SK-N-SH (cell line): Measurements from ENCODE around the gene LRRC42. TPM values are rescaled to one million over a fixed set of nuclear protein-coding genes. Genes with fewer than 3 reads are reported as not detected.
A peak's percentile ranks its signal among the peaks of the same experiment; 100 is the strongest.

Experiments used
- CTCF ChIA-PET: fragments of 300-600, 350-600 bp; formaldehyde crosslinking; extraction: SDS; loops from one replicate; lab custom pipeline; 2021; lab: Yijun Ruan, JAX
- POLR2A ChIA-PET: fragments of 350-600 bp; sonication (Branson Sonifier 250); formaldehyde crosslinking; extraction: SDS; loops from one replicate; lab custom pipeline; 2020; ENCODE audit warnings: antibody characterized with exemption, inconsistent platforms; lab: Yijun Ruan, JAX
- DNase-seq: peaks from one replicate; pipeline ENCODE4 v3.0.0; 2012
- H2AFZ ChIP-seq: fragments of 200-600 bp; sonication (generic); 2 replicates; pipeline ENCODE4 v1.8.1; 2016; ENCODE audit warnings: antibody characterized with exemption, mild to moderate bottlenecking, low read depth
- H3F3A ChIP-seq: fragments of 200-600 bp; sonication (generic); replicated peaks from 2 replicates; pipeline ENCODE3; 2016; ENCODE audit warnings: antibody characterized with exemption, mild to moderate bottlenecking; ENCODE audit not compliant: insufficient read depth
- H3K27ac ChIP-seq, 2 experiments: fragments of 200-500 bp in 1 of 2; fragments of 200-600 bp in 1 of 2; sonication (Bioruptor generic) in 1 of 2; sonication (generic), shearing (Covaris generic) in 1 of 2; 2 replicates each; pipeline versions ENCODE4 v1.5.1 to v1.6.1; 2014 to 2016; ENCODE audit warnings: low read depth in 2 of 2, inconsistent platforms in 1 of 2, low read length in 1 of 2, mild to moderate bottlenecking in 1 of 2, mixed read lengths in 1 of 2
- H3K27me3 ChIP-seq: fragments of 200-600 bp; sonication (generic), shearing (Covaris generic); 2 replicates; pipeline ENCODE4 v1.6.1; 2016; ENCODE audit warnings: mixed run types; ENCODE audit not compliant: insufficient read depth
- H3K36me3 ChIP-seq, 2 experiments: fragments of 200-500 bp in 1 of 2; fragments of 200-600 bp in 1 of 2; sonication (Bioruptor generic) in 1 of 2; sonication (generic) in 1 of 2; replicated peaks in 1 of 2; 2 replicates each; pipeline versions ENCODE3 to v1.5.1; 2014 to 2016; ENCODE audit warnings: low read length in 1 of 2, mild to moderate bottlenecking in 1 of 2; ENCODE audit not compliant: insufficient read depth in 2 of 2, control insufficient read depth in 1 of 2
- H3K4me1 ChIP-seq, 2 experiments: fragments of 200-500 bp in 1 of 2; fragments of 200-600 bp in 1 of 2; sonication (Bioruptor generic) in 1 of 2; sonication (generic), shearing (Covaris generic) in 1 of 2; 2 replicates each; pipeline versions ENCODE4 v1.5.1 to v1.6.1; 2014 to 2016; ENCODE audit warnings: low read depth in 1 of 2, low read length in 1 of 2, mixed run types in 1 of 2; ENCODE audit not compliant: insufficient read depth in 2 of 2, control insufficient read depth in 1 of 2
- H3K4me2 ChIP-seq: fragments of 200-600 bp; sonication (generic), shearing (Covaris generic); 2 replicates; pipeline ENCODE4 v1.6.1; 2017; ENCODE audit warnings: mixed run types
- H3K4me3 ChIP-seq, 2 experiments: fragments of 200-500 bp in 1 of 2; fragments of 200-600 bp in 1 of 2; sonication (Bioruptor generic) in 1 of 2; sonication (generic), shearing (Covaris generic) in 1 of 2; 2 replicates each; pipeline versions ENCODE4 v1.5.1 to v1.8.1; 2014 to 2016; ENCODE audit warnings: low read depth in 2 of 2, inconsistent platforms in 1 of 2, low read length in 1 of 2, mild to moderate bottlenecking in 1 of 2, mixed read lengths in 1 of 2, moderate library complexity in 1 of 2
- H3K79me2 ChIP-seq: fragments of 200-600 bp; sonication (generic); 2 replicates; pipeline ENCODE4 v1.8.1; 2017; ENCODE audit warnings: mild to moderate bottlenecking; ENCODE audit not compliant: insufficient read depth
- H3K9ac ChIP-seq: fragments of 200-600 bp; sonication (generic); 2 replicates; pipeline ENCODE4 v1.6.1; 2017; ENCODE audit warnings: mixed run types
- H3K9me2 ChIP-seq: fragments of 200-600 bp; sonication (generic); 2 replicates; pipeline ENCODE4 v1.6.1; 2017; ENCODE audit warnings: mixed run types
- H3K9me3 ChIP-seq: fragments of 200-600 bp; sonication (generic); 2 replicates; pipeline ENCODE4 v1.6.1; 2017; ENCODE audit warnings: mixed run types, mild to moderate bottlenecking, moderate library complexity
- H4K20me1 ChIP-seq: fragments of 200-600 bp; sonication (generic); 2 replicates; pipeline ENCODE4 v1.6.1; 2017; ENCODE audit warnings: mild to moderate bottlenecking, mixed run types; ENCODE audit not compliant: insufficient read depth
- ELF1 ChIP-seq: IDR thresholded peaks from 2 replicates; pipeline ENCODE4 v1.4.0; 2012
- EP300 ChIP-seq, 2 experiments: IDR thresholded peaks; 2 replicates each; pipeline versions ENCODE4 v1.4.0 to v1.6.1; 2012; ENCODE audit warnings: borderline replicate concordance in 1 of 2, low read depth in 1 of 2, low read length in 1 of 2
- FOSL2 ChIP-seq: IDR thresholded peaks from 2 replicates; pipeline ENCODE4 v1.4.0; 2012; ENCODE audit warnings: low read depth, mild to moderate bottlenecking, moderate library complexity, borderline replicate concordance
- FOXJ3 ChIP-seq: sonication (generic); formaldehyde crosslinking; IDR thresholded peaks from 2 replicates; pipeline ENCODE4 v1.5.1; 2020; ENCODE audit warnings: mild to moderate bottlenecking, missing genetic modification reagents
- GABPA ChIP-seq: IDR thresholded peaks from 2 replicates; pipeline ENCODE4 v1.4.0; 2012; ENCODE audit warnings: low read depth, mild to moderate bottlenecking
- NFIC ChIP-seq: IDR thresholded peaks from 2 replicates; pipeline ENCODE4 v1.4.0; 2012; ENCODE audit warnings: borderline replicate concordance
- RCOR1 ChIP-seq: fragments of 150-350 bp; IDR thresholded peaks from 2 replicates; pipeline ENCODE4 v1.6.1; 2017; ENCODE audit warnings: antibody characterized with exemption, low read length
- RXRA ChIP-seq: IDR thresholded peaks from 2 replicates; pipeline ENCODE4 v1.4.0; 2012; ENCODE audit warnings: low read depth, mild to moderate bottlenecking, borderline replicate concordance
- SIN3A ChIP-seq: IDR thresholded peaks from 2 replicates; pipeline ENCODE4 v1.6.1; 2012; ENCODE audit warnings: low read depth, mild to moderate bottlenecking, low read length, moderate library complexity, borderline replicate concordance
- SMC3 ChIP-seq: IDR thresholded peaks from 2 replicates; pipeline ENCODE4 v1.6.1; 2012; ENCODE audit warnings: low read depth, low read length, improper control_type of control experiment
- WGBS: methylation state at CpG from one replicate; pipeline ENCODE4 v1.1.6; 2017; ENCODE audit warnings: low lambda C conversion rate; 5-methylcytosine and 5-hydroxymethylcytosine counted together
- polyA plus RNA-seq, 3 experiments: library from polyadenylated mRNA; depleted of rRNA; stranded (reverse); fragments of >200 nt; gene quantifications; 2 replicates each; pipeline ENCODE4 v1.2.3, GENCODE V29; 2012
- TF ChIP-seq, protein P1 (sequence below): IDR thresholded peaks from 2 replicates; pipeline ENCODE4; 2012
- TF ChIP-seq, protein P2 (sequence below): IDR thresholded peaks from 2 replicates; pipeline ENCODE4 v1.4.0; 2012; ENCODE audit warnings: low read depth
- TF ChIP-seq, protein P3 (sequence below): IDR thresholded peaks from 2 replicates; pipeline ENCODE4 v1.4.0; 2012; ENCODE audit warnings: low read depth, borderline replicate concordance
- TF ChIP-seq, protein P4 (sequence below): fragments of 150-350 bp; IDR thresholded peaks from 2 replicates; pipeline ENCODE4 v1.6.1; 2016; ENCODE audit warnings: mild to moderate bottlenecking, low read depth, low read length

Gene LRRC42
- polyA plus RNA-seq, 1 of the 3 experiments (the other 2 are of a cell fraction): 35.0 TPM

DNA sequence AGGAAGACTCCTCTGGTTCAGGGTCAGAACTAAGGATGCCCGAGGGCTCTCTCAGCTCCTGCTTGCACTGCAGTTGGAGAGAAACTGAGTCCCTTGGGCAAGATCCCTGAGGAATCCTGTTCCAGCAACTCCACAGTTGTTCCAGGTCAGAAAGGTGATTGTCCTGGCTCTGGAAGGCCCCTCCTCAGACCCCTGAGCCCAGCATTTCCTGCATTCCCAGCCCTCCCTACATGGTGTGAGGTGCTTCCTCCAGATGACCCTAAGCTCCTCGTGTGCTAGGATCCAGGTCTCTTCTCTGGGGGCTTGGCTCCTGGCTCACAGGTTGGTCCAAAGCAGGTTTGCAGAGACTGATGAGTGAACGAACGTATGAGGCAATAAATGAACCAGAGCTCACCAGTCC, 60.4 kb downstream of the LRRC42 start (continued):
- TF ChIP-seq, protein P1, sequence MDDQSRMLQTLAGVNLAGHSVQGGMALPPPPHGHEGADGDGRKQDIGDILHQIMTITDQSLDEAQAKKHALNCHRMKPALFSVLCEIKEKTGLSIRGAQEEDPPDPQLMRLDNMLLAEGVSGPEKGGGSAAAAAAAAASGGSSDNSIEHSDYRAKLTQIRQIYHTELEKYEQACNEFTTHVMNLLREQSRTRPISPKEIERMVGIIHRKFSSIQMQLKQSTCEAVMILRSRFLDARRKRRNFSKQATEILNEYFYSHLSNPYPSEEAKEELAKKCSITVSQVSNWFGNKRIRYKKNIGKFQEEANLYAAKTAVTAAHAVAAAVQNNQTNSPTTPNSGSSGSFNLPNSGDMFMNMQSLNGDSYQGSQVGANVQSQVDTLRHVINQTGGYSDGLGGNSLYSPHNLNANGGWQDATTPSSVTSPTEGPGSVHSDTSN: no peak
- TF ChIP-seq NFIC (no peak), GABPA (no peak), SMC3 (no peak), RXRA (no peak)
- TF ChIP-seq, protein P2, sequence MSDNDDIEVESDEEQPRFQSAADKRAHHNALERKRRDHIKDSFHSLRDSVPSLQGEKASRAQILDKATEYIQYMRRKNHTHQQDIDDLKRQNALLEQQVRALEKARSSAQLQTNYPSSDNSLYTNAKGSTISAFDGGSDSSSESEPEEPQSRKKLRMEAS: no peak
- TF ChIP-seq, protein P3, sequence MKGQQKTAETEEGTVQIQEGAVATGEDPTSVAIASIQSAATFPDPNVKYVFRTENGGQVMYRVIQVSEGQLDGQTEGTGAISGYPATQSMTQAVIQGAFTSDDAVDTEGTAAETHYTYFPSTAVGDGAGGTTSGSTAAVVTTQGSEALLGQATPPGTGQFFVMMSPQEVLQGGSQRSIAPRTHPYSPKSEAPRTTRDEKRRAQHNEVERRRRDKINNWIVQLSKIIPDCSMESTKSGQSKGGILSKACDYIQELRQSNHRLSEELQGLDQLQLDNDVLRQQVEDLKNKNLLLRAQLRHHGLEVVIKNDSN: no peak
- TF ChIP-seq, protein P4, sequence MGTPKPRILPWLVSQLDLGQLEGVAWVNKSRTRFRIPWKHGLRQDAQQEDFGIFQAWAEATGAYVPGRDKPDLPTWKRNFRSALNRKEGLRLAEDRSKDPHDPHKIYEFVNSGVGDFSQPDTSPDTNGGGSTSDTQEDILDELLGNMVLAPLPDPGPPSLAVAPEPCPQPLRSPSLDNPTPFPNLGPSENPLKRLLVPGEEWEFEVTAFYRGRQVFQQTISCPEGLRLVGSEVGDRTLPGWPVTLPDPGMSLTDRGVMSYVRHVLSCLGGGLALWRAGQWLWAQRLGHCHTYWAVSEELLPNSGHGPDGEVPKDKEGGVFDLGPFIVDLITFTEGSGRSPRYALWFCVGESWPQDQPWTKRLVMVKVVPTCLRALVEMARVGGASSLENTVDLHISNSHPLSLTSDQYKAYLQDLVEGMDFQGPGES: no peak
- TF ChIP-seq, all 33 proteins: peak for 0

DNA sequence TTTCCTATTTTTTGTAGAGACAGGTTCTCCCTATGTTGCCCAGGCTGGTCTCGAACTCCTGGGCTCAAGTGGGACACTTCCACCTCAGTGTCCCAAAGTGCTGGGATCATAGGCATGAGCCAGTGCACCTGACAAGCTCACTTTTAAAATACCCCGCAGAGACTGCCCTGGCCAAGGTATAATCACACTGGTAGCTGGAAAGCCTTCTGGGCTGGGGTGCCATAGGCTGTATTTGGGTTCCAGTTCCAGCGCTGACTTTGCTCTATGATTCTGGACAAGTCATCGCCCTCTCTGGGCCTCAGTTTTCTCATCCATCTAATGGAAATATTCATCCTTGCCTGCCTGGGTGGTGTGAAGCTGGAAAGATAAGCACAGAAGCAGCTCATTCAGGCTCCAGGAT, 61.5 kb downstream of the LRRC42 start:
- no peaks in the 10 kb centered on the region for H3F3A ChIP-seq
- WGBS: 66% methylated on average over 4 of the region's 4 CpGs
- peaks cover 14% of the 10 kb centered on the region; the same call in 1 of the 2 replicates for H3K27me3 ChIP-seq
- H3K9me2 ChIP-seq: no peaks in the 10 kb centered on the region
- no peak overlapping the region for H3K9ac ChIP-seq
- POLR2A ChIA-PET: no interaction called here
- H3K9me3 ChIP-seq: no peaks in the 10 kb centered on the region
- H3K4me1 ChIP-seq: no peaks in the 10 kb centered on the region
- no peak overlapping the region for H3K4me2 ChIP-seq
- CTCF ChIA-PET: interaction anchor here (0.8 to 1.2 kb wide), 2 partner anchors 48 to 58 kb away, joined by 3 read pairs; no protein-coding TSS in a partner anchor
- H3K36me3 ChIP-seq: no peaks in the 10 kb centered on the region
- no peak overlapping the region for H3K4me3 ChIP-seq
- H3K27ac ChIP-seq: no peak overlapping the region
- H2AFZ ChIP-seq: no peak overlapping the region
- no peaks in the 10 kb centered on the region for H4K20me1 ChIP-seq
- no peak for DNase-seq
- H3K79me2 ChIP-seq: no peaks in the 10 kb centered on the region
- TF ChIP-seq SIN3A (no peak), ELF1 (no peak), FOSL2 (no peak)

DNA sequence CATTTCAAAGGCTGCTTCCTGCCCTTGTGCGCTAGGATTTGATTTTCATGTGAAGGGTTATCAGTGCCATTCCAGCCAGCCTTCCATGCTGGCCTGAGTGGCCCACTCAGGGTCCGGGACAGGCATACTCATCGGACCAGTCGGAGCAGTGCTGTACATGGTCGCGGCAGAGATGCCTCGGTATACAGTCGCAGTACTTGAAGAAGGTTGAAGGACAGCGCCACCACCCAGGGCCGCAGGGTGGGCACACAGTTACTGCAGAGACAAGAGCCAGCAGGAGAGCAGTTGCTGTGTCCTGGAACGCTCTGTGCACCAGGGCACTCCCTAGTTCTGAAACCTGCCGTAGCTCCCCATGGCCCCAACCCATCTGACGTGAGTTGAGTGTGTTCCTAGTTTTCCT, 62.7 kb downstream of the LRRC42 start:
- no peaks in the 10 kb centered on the region for H3K4me1 ChIP-seq
- no peak overlapping the region for H3K9ac ChIP-seq
- no peak overlapping the region for H3K4me3 ChIP-seq
- DNase-seq: peak; percentile 11
- CTCF ChIA-PET: no interaction called here
- H3K9me3 ChIP-seq: no peaks in the 10 kb centered on the region
- H3K27me3 ChIP-seq: peaks cover 16% of the 10 kb centered on the region; the same call in 1 of the 2 replicates
- H2AFZ ChIP-seq: no peak overlapping the region
- no peaks in the 10 kb centered on the region for H4K20me1 ChIP-seq
- H3F3A ChIP-seq: no peaks in the 10 kb centered on the region
- no peak overlapping the region for H3K27ac ChIP-seq
- H3K79me2 ChIP-seq: no peaks in the 10 kb centered on the region
- no peak overlapping the region for H3K4me2 ChIP-seq
- no peaks in the 10 kb centered on the region for H3K36me3 ChIP-seq
- H3K9me2 ChIP-seq: no peaks in the 10 kb centered on the region
- 80% methylated on average over 11 of the region's 13 CpGs for WGBS
- POLR2A ChIA-PET: no interaction called here
- no peak for TF ChIP-seq FOXJ3 (CRISPR knock-in tag)
- TF ChIP-seq GABPA: no peak
- no peak for TF ChIP-seq EP300 (IDR thresholded peaks at IDR 0.05; ENCODE audit: borderline replicate concordance in 1 of 2, low read depth in 1 of 2, low read length in 1 of 2)
- no peak for TF ChIP-seq NFIC
- no peak for TF ChIP-seq RCOR1
